Mammary epithelial cell (primary cell): ENCODE measurements around the gene RARB.

Source experiments
- CTCF ChIP-seq, 2 donors: IDR thresholded peaks in 1 of 2; conservative IDR thresholded peaks in 1 of 2; 2 replicates each; pipeline ENCODE4 v1.5.1; 2011 to 2012; ENCODE audit warnings: inconsistent platforms in 2 of 2, low read length in 2 of 2, mild to moderate bottlenecking in 2 of 2, control low read depth in 1 of 2, low read depth in 1 of 2; ENCODE audit not compliant: insufficient read depth in 1 of 2; ENCODE audit errors: extremely low read depth in 1 of 2
- EZH2 ChIP-seq: IDR thresholded peaks from 2 replicates; pipeline ENCODE4 v1.6.1; 2012; ENCODE audit warnings: low read length, inconsistent platforms, borderline replicate concordance

GRCh38 chr3:25427942-25428788 lies at the start of gene RARB:
- TF ChIP-seq CTCF (conservative IDR thresholded peaks at IDR 0.05 in 1 of 2, IDR thresholded peaks at IDR 0.05 in 1 of 2; ENCODE audit: extremely low read depth in 1 of 2, insufficient read depth in 1 of 2, low read depth in 1 of 2, low read length in 2 of 2), result no peak
- TF ChIP-seq EZH2, result no peak
